ENCODE results near the gene OPTC. TPM values are rescaled to one million over a fixed set of nuclear protein-coding genes. Genes with fewer than 3 reads are reported as not detected.

OPTC gene
- total RNA-seq, 2 donors from 2014 or later = not detected

DNA sequence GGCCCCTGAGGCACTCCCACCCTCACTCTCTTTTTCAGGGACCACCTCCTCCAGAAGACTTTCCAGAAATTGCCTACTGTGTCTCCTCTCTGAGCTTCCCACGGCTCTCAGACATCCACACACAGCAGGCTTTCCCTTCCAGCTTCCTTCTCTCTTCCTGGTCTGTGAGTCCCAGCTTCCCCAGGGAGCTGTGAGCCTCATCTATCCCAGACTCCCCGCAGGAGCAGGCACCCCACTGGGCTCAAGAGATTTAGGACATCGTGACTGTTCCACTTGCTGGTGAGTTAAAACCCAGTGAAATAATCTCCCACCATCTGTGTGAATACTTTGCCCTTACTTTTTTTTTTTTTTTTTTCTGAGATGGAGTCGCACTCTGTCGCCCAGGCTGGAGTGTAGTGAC, 40.3 kb upstream of the OPTC start:
- no peaks in the 10 kb centered on the region for H3K36me3 ChIP-seq (replicated peaks in 1 of 2; ENCODE audit: insufficient read depth in 1 of 2, low read depth in 2 of 2)
- intact Hi-C loops (cut with DNase I) = no loop called here
- TF ChIP-seq, protein P1, sequence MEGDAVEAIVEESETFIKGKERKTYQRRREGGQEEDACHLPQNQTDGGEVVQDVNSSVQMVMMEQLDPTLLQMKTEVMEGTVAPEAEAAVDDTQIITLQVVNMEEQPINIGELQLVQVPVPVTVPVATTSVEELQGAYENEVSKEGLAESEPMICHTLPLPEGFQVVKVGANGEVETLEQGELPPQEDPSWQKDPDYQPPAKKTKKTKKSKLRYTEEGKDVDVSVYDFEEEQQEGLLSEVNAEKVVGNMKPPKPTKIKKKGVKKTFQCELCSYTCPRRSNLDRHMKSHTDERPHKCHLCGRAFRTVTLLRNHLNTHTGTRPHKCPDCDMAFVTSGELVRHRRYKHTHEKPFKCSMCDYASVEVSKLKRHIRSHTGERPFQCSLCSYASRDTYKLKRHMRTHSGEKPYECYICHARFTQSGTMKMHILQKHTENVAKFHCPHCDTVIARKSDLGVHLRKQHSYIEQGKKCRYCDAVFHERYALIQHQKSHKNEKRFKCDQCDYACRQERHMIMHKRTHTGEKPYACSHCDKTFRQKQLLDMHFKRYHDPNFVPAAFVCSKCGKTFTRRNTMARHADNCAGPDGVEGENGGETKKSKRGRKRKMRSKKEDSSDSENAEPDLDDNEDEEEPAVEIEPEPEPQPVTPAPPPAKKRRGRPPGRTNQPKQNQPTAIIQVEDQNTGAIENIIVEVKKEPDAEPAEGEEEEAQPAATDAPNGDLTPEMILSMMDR (IDR thresholded peaks at IDR 0.05) = no peak
- TF ChIP-seq POLR2A (IDR thresholded peaks at IDR 0.05) = no peak
- 41% methylated on average over 5 of the region's 5 CpGs for WGBS, 2 donors
- ATAC-seq = no peak
- no peaks in the 10 kb centered on the region for H3K4me1 ChIP-seq
- H3K9me3 ChIP-seq = no peaks in the 10 kb centered on the region
- H3K27ac ChIP-seq = no peak overlapping the region
- no peak for DNase-seq
- H3K27me3 ChIP-seq = no peaks in the 10 kb centered on the region
- no peak overlapping the region for H3K4me3 ChIP-seq

DNA sequence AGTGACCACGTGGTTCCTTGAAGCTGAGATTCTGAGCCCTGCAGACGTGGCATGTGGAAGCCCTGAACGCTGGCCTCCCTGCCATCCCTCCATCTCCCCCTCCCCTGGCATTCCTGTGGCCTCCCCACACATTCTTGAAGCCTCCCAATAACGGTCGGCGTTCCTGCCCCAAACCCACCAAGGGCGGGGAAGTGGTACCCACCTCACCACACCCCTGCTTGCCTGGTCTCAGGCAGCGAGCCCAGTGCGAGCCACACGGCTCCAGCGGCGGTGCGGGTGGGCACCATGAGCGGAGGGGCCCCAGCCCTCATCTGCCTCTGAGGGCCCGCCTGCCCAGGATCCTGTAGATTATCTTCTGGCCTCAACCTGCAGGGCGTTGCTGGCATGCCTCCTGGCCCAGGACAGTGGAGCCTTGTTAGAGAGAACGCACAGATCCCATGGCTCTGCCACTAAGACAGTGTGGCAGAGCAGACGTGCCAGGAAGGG, 38.9 kb upstream of the OPTC start:
- DNase-seq = no peak
- TF ChIP-seq, protein P1 (IDR thresholded peaks at IDR 0.05) = no peak
- TF ChIP-seq POLR2A (IDR thresholded peaks at IDR 0.05) = no peak
- H3K27me3 ChIP-seq = no peaks in the 10 kb centered on the region
- intact Hi-C loops (cut with DNase I) = no loop called here
- H3K4me3 ChIP-seq = no peak overlapping the region
- 72 to 76% methylated on average over 8 to 18 of the region's 18 CpGs for WGBS, 2 donors
- no peak for ATAC-seq
- no peaks in the 10 kb centered on the region for H3K9me3 ChIP-seq
- H3K4me1 ChIP-seq = no peaks in the 10 kb centered on the region
- no peak overlapping the region for H3K27ac ChIP-seq
- H3K36me3 ChIP-seq (replicated peaks in 1 of 2; ENCODE audit: insufficient read depth in 1 of 2, low read depth in 2 of 2) = no peaks in the 10 kb centered on the region

DNA sequence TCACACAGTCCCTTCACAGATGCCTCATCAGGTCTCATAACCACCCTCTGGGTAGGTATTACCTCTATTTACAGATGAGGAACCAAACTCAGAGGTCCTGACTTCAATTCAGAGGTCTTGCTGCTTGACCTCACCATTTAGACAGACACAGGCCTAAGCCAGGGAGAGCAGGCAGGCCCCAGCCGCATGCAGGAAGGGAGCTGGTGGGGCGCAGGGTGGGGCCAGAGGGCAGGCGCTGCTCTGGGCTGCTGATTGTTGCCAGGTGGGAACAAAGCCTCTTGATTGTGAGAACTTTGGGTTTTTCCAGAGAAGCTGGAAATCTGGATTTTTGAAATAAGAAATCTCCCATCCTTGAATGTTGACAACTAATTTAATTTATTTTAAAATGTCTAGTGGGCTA, 38.2 kb upstream of the OPTC start:
- ATAC-seq (no peak), DNase-seq (no peak)
- intact Hi-C loops (cut with DNase I) = no loop called here
- Histone ChIP-seq H3K36me3 (replicated peaks in 1 of 2; ENCODE audit: insufficient read depth in 1 of 2, low read depth in 2 of 2) (no peaks in the 10 kb centered on the region), H3K4me3 (no peak overlapping the region), H3K9me3 (no peaks in the 10 kb centered on the region), H3K27ac (no peak overlapping the region), H3K4me1 (no peaks in the 10 kb centered on the region), H3K27me3 (no peaks in the 10 kb centered on the region)
- no peak for TF ChIP-seq POLR2A (IDR thresholded peaks at IDR 0.05)
- TF ChIP-seq, protein P1 (IDR thresholded peaks at IDR 0.05) = no peak
- WGBS, 2 donors = 86 to 89% methylated on average over 3 of the region's 3 CpGs

DNA sequence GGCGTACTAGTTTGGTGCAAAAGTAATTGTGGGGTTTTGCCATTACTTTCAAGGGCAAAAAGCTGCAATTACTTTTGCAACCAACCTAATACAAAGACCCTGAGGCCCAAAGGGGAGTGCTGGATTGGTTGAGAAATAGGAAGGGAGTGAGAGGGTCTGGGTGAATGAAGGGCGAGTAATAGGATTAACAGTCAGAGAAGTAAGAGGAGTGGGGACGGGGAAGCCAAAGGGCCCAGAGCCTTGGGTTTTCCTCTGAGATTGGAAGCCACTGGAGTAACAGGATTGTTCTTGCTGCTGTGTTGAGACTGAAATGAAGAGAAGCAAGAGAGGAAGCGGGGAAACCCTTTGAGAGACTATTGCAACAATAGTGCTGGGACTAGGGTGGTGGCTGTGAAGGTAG, 37.4 kb upstream of the OPTC start:
- ATAC-seq = no peak
- H3K27me3 ChIP-seq = no peaks in the 10 kb centered on the region
- H3K4me1 ChIP-seq = no peaks in the 10 kb centered on the region
- intact Hi-C loops (cut with DNase I) = no loop called here
- no peaks in the 10 kb centered on the region for H3K36me3 ChIP-seq (replicated peaks in 1 of 2; ENCODE audit: insufficient read depth in 1 of 2, low read depth in 2 of 2)
- TF ChIP-seq, protein P1 (IDR thresholded peaks at IDR 0.05) = no peak
- TF ChIP-seq POLR2A (IDR thresholded peaks at IDR 0.05) = no peak
- WGBS, 2 donors = 78 to 93% methylated on average over 4 of the region's 4 CpGs
- DNase-seq = no peak
- no peaks in the 10 kb centered on the region for H3K9me3 ChIP-seq
- H3K4me3 ChIP-seq = no peak overlapping the region
- no peak overlapping the region for H3K27ac ChIP-seq

DNA sequence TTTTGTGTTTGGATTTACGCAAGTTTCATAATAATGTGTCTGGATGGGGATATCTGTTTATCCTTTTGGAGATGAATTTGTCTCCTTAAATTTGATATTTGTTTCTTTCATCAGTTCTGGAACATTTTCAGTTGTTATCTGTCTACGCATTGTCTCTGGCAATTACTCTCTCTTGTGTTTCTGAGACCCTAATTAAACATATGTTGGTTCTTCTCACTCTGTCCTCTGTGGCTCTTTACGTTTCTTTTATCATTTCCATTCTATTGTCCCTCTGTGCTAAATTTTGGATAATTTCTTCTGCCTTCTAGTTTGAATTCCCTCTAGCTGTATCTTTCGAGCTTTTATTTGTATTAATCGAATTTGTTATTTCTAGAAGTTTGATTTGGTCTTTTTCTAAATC, 35.9 kb upstream of the OPTC start:
- ATAC-seq = no peak
- intact Hi-C loops (cut with DNase I) = no loop called here
- DNase-seq = no peak

More for the DNA sequence above, 35.9 kb upstream of the OPTC start:
- Histone ChIP-seq H3K27me3 (no peaks in the 10 kb centered on the region), H3K4me1 (no peaks in the 10 kb centered on the region), H3K4me3 (no peak overlapping the region), H3K9me3 (no peaks in the 10 kb centered on the region), H3K36me3 (replicated peaks in 1 of 2; ENCODE audit: insufficient read depth in 1 of 2, low read depth in 2 of 2) (no peaks in the 10 kb centered on the region), H3K27ac (no peak overlapping the region)
- no peak for TF ChIP-seq POLR2A (IDR thresholded peaks at IDR 0.05)
- TF ChIP-seq, protein P1 (IDR thresholded peaks at IDR 0.05) = no peak
- 75 to 79% methylated on average over 5 of the region's 5 CpGs for WGBS, 2 donors
